NB4 (cell line): ENCODE measurements around the gene AKR1C2.

Experiments used
- POLR2A ChIP-seq: IDR thresholded peaks from 2 replicates; pipeline ENCODE4 v1.6.1; 2011; ENCODE audit warnings: mild to moderate bottlenecking; ENCODE audit not compliant: insufficient read length; ENCODE audit errors: extremely low read depth
- TF ChIP-seq, protein P1 (sequence below): IDR thresholded peaks from one replicate; pipeline ENCODE4 v1.5.1; 2012; ENCODE audit warnings: low read depth, low read length
- TF ChIP-seq, protein P2 (sequence below): IDR thresholded peaks from 2 replicates; pipeline ENCODE4 v1.6.1; 2011; ENCODE audit warnings: low read depth, low read length

DNA sequence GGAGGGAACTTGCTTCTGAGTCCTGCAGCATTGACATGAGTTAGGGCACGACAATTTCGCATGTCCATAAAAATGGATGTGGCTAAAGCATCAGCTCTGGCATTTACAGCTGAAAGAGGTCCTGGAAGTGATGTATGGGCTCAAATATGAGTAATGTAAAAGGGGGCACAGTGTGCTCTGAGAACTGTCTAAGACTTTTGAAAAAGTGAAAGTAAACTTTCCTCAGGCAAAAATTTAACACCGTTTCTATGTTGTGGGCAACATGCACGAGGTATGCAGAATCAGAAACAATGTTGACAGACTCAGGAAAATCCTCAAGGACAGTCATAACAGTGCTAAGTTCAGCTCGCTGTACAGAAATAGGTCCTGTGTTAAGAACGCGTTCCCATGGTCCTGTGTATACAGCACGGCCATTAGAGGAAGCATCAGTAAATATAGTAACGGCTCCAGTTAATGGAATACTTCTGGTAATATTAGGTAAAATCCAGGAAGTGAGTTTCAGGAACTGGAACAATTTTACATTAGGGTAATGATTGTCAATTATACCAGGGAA is 37.9 kb upstream of the AKR1C2 start:
- TF ChIP-seq, protein P1, sequence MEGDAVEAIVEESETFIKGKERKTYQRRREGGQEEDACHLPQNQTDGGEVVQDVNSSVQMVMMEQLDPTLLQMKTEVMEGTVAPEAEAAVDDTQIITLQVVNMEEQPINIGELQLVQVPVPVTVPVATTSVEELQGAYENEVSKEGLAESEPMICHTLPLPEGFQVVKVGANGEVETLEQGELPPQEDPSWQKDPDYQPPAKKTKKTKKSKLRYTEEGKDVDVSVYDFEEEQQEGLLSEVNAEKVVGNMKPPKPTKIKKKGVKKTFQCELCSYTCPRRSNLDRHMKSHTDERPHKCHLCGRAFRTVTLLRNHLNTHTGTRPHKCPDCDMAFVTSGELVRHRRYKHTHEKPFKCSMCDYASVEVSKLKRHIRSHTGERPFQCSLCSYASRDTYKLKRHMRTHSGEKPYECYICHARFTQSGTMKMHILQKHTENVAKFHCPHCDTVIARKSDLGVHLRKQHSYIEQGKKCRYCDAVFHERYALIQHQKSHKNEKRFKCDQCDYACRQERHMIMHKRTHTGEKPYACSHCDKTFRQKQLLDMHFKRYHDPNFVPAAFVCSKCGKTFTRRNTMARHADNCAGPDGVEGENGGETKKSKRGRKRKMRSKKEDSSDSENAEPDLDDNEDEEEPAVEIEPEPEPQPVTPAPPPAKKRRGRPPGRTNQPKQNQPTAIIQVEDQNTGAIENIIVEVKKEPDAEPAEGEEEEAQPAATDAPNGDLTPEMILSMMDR = no peak
- no peak for TF ChIP-seq POLR2A
- TF ChIP-seq, protein P2, sequence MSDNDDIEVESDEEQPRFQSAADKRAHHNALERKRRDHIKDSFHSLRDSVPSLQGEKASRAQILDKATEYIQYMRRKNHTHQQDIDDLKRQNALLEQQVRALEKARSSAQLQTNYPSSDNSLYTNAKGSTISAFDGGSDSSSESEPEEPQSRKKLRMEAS = no peak
